Neural cell (in vitro differentiated cells): ENCODE data around the gene DEUP1. TPM values are rescaled to one million over a fixed set of nuclear protein-coding genes. Genes with fewer than 3 reads are reported as not detected.

Source experiments
- H2AFZ ChIP-seq: fragments of 200-600, 300-800 bp; sonication (generic), shearing (Covaris generic); 2 replicates; pipeline ENCODE4 v1.6.0; 2014; ENCODE audit warnings: low read depth, mild to moderate bottlenecking, antibody characterized with exemption, low read length, moderate library complexity
- H3F3A ChIP-seq: fragments of 200-600 bp; shearing (Covaris generic); 2 replicates; pipeline ENCODE4 v1.6.1; 2016; ENCODE audit warnings: mild to moderate bottlenecking, moderate library complexity, mixed read lengths, antibody characterized with exemption, low read length; ENCODE audit not compliant: insufficient read depth, poor library complexity, severe bottlenecking
- H3K27ac ChIP-seq: fragments of 200-600, 300-800 bp; sonication (generic), shearing (Covaris generic); 2 replicates; pipeline ENCODE4 v1.5.1; 2014; ENCODE audit warnings: mild to moderate bottlenecking, low read length, moderate library complexity
- H3K27me3 ChIP-seq: fragments of 300-800, 200-600 bp; sonication (generic), shearing (Covaris generic); 2 replicates; pipeline ENCODE4 v1.6.0; 2014; ENCODE audit warnings: mild to moderate bottlenecking, low read depth, low read length, moderate library complexity; ENCODE audit not compliant: insufficient read depth
- H3K36me3 ChIP-seq: fragments of 300-800, 200-600 bp; sonication (generic), shearing (Covaris generic); 2 replicates; pipeline ENCODE4 v1.5.1; 2014; ENCODE audit warnings: mild to moderate bottlenecking, antibody characterized with exemption, low read length, moderate library complexity; ENCODE audit not compliant: insufficient read depth
- H3K4me2 ChIP-seq: fragments of 300-800, 200-600 bp; sonication (generic), shearing (Covaris generic); 2 replicates; pipeline ENCODE4 v1.6.0; 2014; ENCODE audit warnings: mild to moderate bottlenecking, low read length
- H3K4me3 ChIP-seq: fragments of 300-800, 200-600 bp; sonication (generic), shearing (Covaris generic); 2 replicates; pipeline ENCODE4 v1.5.1; 2014; ENCODE audit warnings: mild to moderate bottlenecking, low read length, moderate library complexity
- H3K79me2 ChIP-seq: fragments of 200-600 bp; shearing (Covaris generic); replicated peaks from 2 replicates; pipeline ENCODE4 v1.6.0; 2014; ENCODE audit warnings: mild to moderate bottlenecking, low read length, moderate library complexity; ENCODE audit not compliant: insufficient read depth
- H3K9ac ChIP-seq: fragments of 300-800, 200-600 bp; sonication (generic), shearing (Covaris generic); 2 replicates; pipeline ENCODE4 v1.6.1; 2016; ENCODE audit warnings: mild to moderate bottlenecking, low read length, mixed read lengths
- H3K9me2 ChIP-seq: fragments of 200-600 bp; shearing (Covaris generic); 2 replicates; pipeline ENCODE4 v1.6.1; 2016; ENCODE audit warnings: mild to moderate bottlenecking, low read length, mixed read lengths; ENCODE audit not compliant: insufficient read depth
- H3K9me3 ChIP-seq: fragments of 200-600, 300-800 bp; sonication (generic), shearing (Covaris generic); 2 replicates; pipeline ENCODE4 v1.6.1; 2016; ENCODE audit warnings: mild to moderate bottlenecking, mixed run types, low read length, moderate library complexity, mixed read lengths
- H4K20me1 ChIP-seq: fragments of 200-600 bp; shearing (Covaris generic); 2 replicates; pipeline ENCODE4 v1.6.1; 2016; ENCODE audit warnings: mild to moderate bottlenecking, mixed run types; ENCODE audit not compliant: insufficient read depth
- CTCF ChIP-seq: fragments of 450-650 bp; IDR thresholded peaks from 2 replicates; pipeline ENCODE4 v1.5.1; 2014; ENCODE audit warnings: antibody characterized with exemption, mild to moderate bottlenecking, moderate library complexity; ENCODE audit not compliant: poor library complexity, severe bottlenecking
- EP300 ChIP-seq: fragments of 450-650 bp; conservative IDR thresholded peaks from 2 replicates; pipeline ENCODE4 v1.6.1; 2014; ENCODE audit warnings: antibody characterized with exemption, mild to moderate bottlenecking, moderate library complexity; ENCODE audit not compliant: poor library complexity, severe bottlenecking
- EZH2 ChIP-seq: fragments of 200-600, 300-800 bp; shearing (Covaris generic), sonication (generic); IDR thresholded peaks from 2 replicates; pipeline ENCODE4 v1.6.1; 2014; ENCODE audit warnings: antibody characterized with exemption, low read length, borderline replicate concordance, mild to moderate bottlenecking; ENCODE audit not compliant: insufficient read depth, poor library complexity, severe bottlenecking
- MXI1 ChIP-seq: fragments of 450-650 bp; conservative IDR thresholded peaks from 2 replicates; pipeline ENCODE4 v1.6.1; 2014; ENCODE audit warnings: antibody characterized with exemption, mild to moderate bottlenecking; ENCODE audit not compliant: poor library complexity, severe bottlenecking
- POLR2AphosphoS5 ChIP-seq: IDR thresholded peaks from 2 replicates; pipeline ENCODE4 v1.6.1; 2012
- RAD21 ChIP-seq: fragments of 450-650 bp; conservative IDR thresholded peaks from 2 replicates; pipeline ENCODE4 v1.6.1; 2014; ENCODE audit warnings: antibody characterized with exemption, mild to moderate bottlenecking, moderate library complexity
- REST ChIP-seq: IDR thresholded peaks from 2 replicates; pipeline ENCODE4 v1.6.1; 2012; ENCODE audit warnings: borderline replicate concordance
- SMC3 ChIP-seq: fragments of 450-650 bp; conservative IDR thresholded peaks from 2 replicates; pipeline ENCODE4 v1.6.1; 2014; ENCODE audit warnings: antibody characterized with exemption, mild to moderate bottlenecking, moderate library complexity; ENCODE audit not compliant: poor library complexity
- TAF1 ChIP-seq: IDR thresholded peaks from 2 replicates; pipeline ENCODE4 v1.6.1; 2012; ENCODE audit warnings: low read depth
- polyA plus RNA-seq: library from polyadenylated mRNA; depleted of rRNA; stranded (reverse); fragments of >200 nt; gene quantifications from 2 replicates; pipeline ENCODE4 v1.2.3, GENCODE V29; 2014

The DEUP1 gene
- polyA plus RNA-seq, 1 donor from 2014 or later = 0.46 TPM

GRCh38 chr11:93392867-93393266, 62.3 kb downstream of the DEUP1 start:
- H3K36me3 ChIP-seq = no peaks in the 10 kb centered on the region

GRCh38 chr11:93393386-93393785, 62.8 kb downstream of the DEUP1 start:
- no peaks in the 10 kb centered on the region for H3K36me3 ChIP-seq
- H3K27me3 ChIP-seq = no peaks in the 10 kb centered on the region
- H3K4me2 ChIP-seq = no peak overlapping the region
- H3K9me3 ChIP-seq = no peaks in the 10 kb centered on the region
- no peak overlapping the region for H3K9ac ChIP-seq
- no peak overlapping the region for H2AFZ ChIP-seq
- H3F3A ChIP-seq = no peaks in the 10 kb centered on the region
- TF ChIP-seq TAF1 (no peak), EP300 (peak; percentile 80), POLR2AphosphoS5 (peak; percentile 77)
- peak overlapping the region; percentile 64 for H3K27ac ChIP-seq
- H4K20me1 ChIP-seq = no peaks in the 10 kb centered on the region
- no peaks in the 10 kb centered on the region for H3K79me2 ChIP-seq
- peak overlapping the region; percentile 14 for H3K4me3 ChIP-seq
- no peaks in the 10 kb centered on the region for H3K9me2 ChIP-seq

More at GRCh38 chr11:93392867-93393266, 62.3 kb downstream of the DEUP1 start:
- Histone ChIP-seq H3K27me3 (no peaks in the 10 kb centered on the region), H3K27ac (peak overlapping the region; percentile 64), H3K9me3 (no peaks in the 10 kb centered on the region), H3K4me3 (no peak overlapping the region), H3F3A (no peaks in the 10 kb centered on the region), H4K20me1 (no peaks in the 10 kb centered on the region), H3K4me2 (no peak overlapping the region), H3K9ac (no peak overlapping the region), H2AFZ (no peak overlapping the region), H3K79me2 (no peaks in the 10 kb centered on the region), H3K9me2 (no peaks in the 10 kb centered on the region)
- TF ChIP-seq REST (no peak), CTCF (no peak), TAF1 (no peak), EZH2 (no peak)

- H3K9me3 ChIP-seq = no peaks in the 10 kb centered on the region
- no peak overlapping the region for H3K4me3 ChIP-seq
- no peaks in the 10 kb centered on the region for H3K9me2 ChIP-seq
- no peak for TF ChIP-seq MXI1
- no peak for TF ChIP-seq TAF1
- TF ChIP-seq POLR2AphosphoS5 = no peak
- TF ChIP-seq EZH2 = no peak
- no peak for TF ChIP-seq RAD21
- no peak for TF ChIP-seq SMC3
- TF ChIP-seq EP300 = no peak
- TF ChIP-seq CTCF = no peak
- TF ChIP-seq REST = no peak
- H2AFZ ChIP-seq = no peak overlapping the region
- H3K9ac ChIP-seq = no peak overlapping the region
- H3K27me3 ChIP-seq = no peaks in the 10 kb centered on the region
- H3K36me3 ChIP-seq = no peaks in the 10 kb centered on the region
- no peak overlapping the region for H3K4me2 ChIP-seq
- no peak overlapping the region for H3K27ac ChIP-seq
- H3F3A ChIP-seq = no peaks in the 10 kb centered on the region
- no peaks in the 10 kb centered on the region for H3K79me2 ChIP-seq
- no peaks in the 10 kb centered on the region for H4K20me1 ChIP-seq
Observed at GRCh38 chr11:93394488-93394887, 63.9 kb downstream of the DEUP1 start.
